Nephron (organoid): Measurements from ENCODE around the gene USP31.
A peak's percentile ranks its signal among the peaks of the same experiment; 100 is the strongest.

Source experiments
- H3K27ac Mint-ChIP-seq, 3 experiments: 2 replicates each; pipeline ENCODE4 v1.8.0; 2020; ENCODE audit warnings: mixed read lengths in 3 of 3, mild to moderate bottlenecking in 2 of 3, moderate library complexity in 1 of 3
- H3K27me3 Mint-ChIP-seq: 2 replicates; pipeline ENCODE4 v1.8.0; 2021; ENCODE audit warnings: low read depth, mild to moderate bottlenecking, moderate library complexity, mixed read lengths
- H3K36me3 Mint-ChIP-seq: 2 replicates; pipeline ENCODE4 v1.8.0; 2020; ENCODE audit warnings: low read depth, mixed read lengths
- H3K4me1 Mint-ChIP-seq: 2 replicates; pipeline ENCODE4 v1.8.0; 2020; ENCODE audit warnings: mixed read lengths
- H3K4me3 Mint-ChIP-seq, 3 experiments: 2 replicates each; pipeline ENCODE4 v1.8.0; 2020; ENCODE audit warnings: mild to moderate bottlenecking in 3 of 3, mixed read lengths in 3 of 3, moderate library complexity in 2 of 3
- H3K9me3 Mint-ChIP-seq: 2 replicates; pipeline ENCODE4 v1.8.0; 2020; ENCODE audit warnings: mixed read lengths
- CTCF ChIP-seq, 3 experiments: fragments of 200-600 bp; sonication (generic); IDR thresholded peaks; one replicate each; pipeline ENCODE4 v1.5.0; 2021; ENCODE audit warnings: antibody characterized with exemption in 3 of 3; ENCODE audit not compliant: unreplicated experiment in 3 of 3

The USP31 gene

GRCh38 chr16:23120562-23120961 lies 28.7 kb downstream of the USP31 start:
- TF ChIP-seq CTCF (IDR thresholded peaks at IDR 0.05; ENCODE audit: unreplicated experiment in 3 of 3) = no peak
- Mint-ChIP-seq H3K36me3 (no peaks in the 10 kb centered on the region), H3K27ac (peak overlapping the region in 2 of 3 experiments; percentile 4 to 11), H3K4me3 (no peak overlapping the region), H3K9me3 (no peaks in the 10 kb centered on the region), H3K27me3 (no peaks in the 10 kb centered on the region), H3K4me1 (peaks cover 32% of the 10 kb centered on the region)

GRCh38 chr16:23119570-23119969 lies 29.7 kb downstream of the USP31 start:
- Mint-ChIP-seq H3K4me3 (no peak overlapping the region), H3K4me1 (peaks cover 24% of the 10 kb centered on the region)

GRCh38 chr16:23114131-23114904 lies 34.9 kb downstream of the USP31 start:
- no peaks in the 10 kb centered on the region for H3K27me3 Mint-ChIP-seq
- no peak overlapping the region for H3K27ac Mint-ChIP-seq
- no peak overlapping the region for H3K4me3 Mint-ChIP-seq
- H3K9me3 Mint-ChIP-seq = no peaks in the 10 kb centered on the region
- peaks cover 7% of the 10 kb centered on the region for H3K4me1 Mint-ChIP-seq
- peaks cover 12% of the 10 kb centered on the region for H3K36me3 Mint-ChIP-seq
- no peak for TF ChIP-seq CTCF (IDR thresholded peaks at IDR 0.05; ENCODE audit: unreplicated experiment in 3 of 3)

More at GRCh38 chr16:23119570-23119969, 29.7 kb downstream of the USP31 start:
- Mint-ChIP-seq H3K27ac (peak overlapping the region in 2 of 3 experiments; percentile 11 to 13), H3K27me3 (no peaks in the 10 kb centered on the region), H3K36me3 (no peaks in the 10 kb centered on the region), H3K9me3 (no peaks in the 10 kb centered on the region)
- TF ChIP-seq CTCF (IDR thresholded peaks at IDR 0.05; ENCODE audit: unreplicated experiment in 3 of 3) = no peak

- Mint-ChIP-seq H3K27ac (no peak overlapping the region), H3K4me3 (no peak overlapping the region), H3K27me3 (no peaks in the 10 kb centered on the region), H3K4me1 (peaks cover 6% of the 10 kb centered on the region), H3K36me3 (peaks cover 21% of the 10 kb centered on the region), H3K9me3 (peaks cover 3% of the 10 kb centered on the region)
- TF ChIP-seq CTCF (IDR thresholded peaks at IDR 0.05; ENCODE audit: unreplicated experiment in 3 of 3) = no peak
Observed at GRCh38 chr16:23113185-23113584, 36.1 kb downstream of the USP31 start.

GRCh38 chr16:23110257-23110899 lies 38.9 kb downstream of the USP31 start:
- peaks cover 29% of the 10 kb centered on the region for H3K36me3 Mint-ChIP-seq
- no peak overlapping the region for H3K27ac Mint-ChIP-seq
- H3K27me3 Mint-ChIP-seq = no peaks in the 10 kb centered on the region
- TF ChIP-seq CTCF (IDR thresholded peaks at IDR 0.05; ENCODE audit: unreplicated experiment in 3 of 3) = no peak
- H3K4me3 Mint-ChIP-seq = no peak overlapping the region
- peaks cover 8% of the 10 kb centered on the region for H3K4me1 Mint-ChIP-seq
- peaks cover 3% of the 10 kb centered on the region for H3K9me3 Mint-ChIP-seq
